A204.1 (cell line): ENCODE measurements around the gene MUC5B.
"Not testable (repeated sequence)": the region's sequence is repeated elsewhere in the genome, so short reads cannot be mapped to it uniquely, and the experiment has no call there.

Source experiments
- FAIRE-seq: peaks from 2 replicates; lab custom pipeline; 2012; peaks lifted over from hg19 to GRCh38; lab: Jason Lieb, UNC

Gene MUC5B

DNA sequence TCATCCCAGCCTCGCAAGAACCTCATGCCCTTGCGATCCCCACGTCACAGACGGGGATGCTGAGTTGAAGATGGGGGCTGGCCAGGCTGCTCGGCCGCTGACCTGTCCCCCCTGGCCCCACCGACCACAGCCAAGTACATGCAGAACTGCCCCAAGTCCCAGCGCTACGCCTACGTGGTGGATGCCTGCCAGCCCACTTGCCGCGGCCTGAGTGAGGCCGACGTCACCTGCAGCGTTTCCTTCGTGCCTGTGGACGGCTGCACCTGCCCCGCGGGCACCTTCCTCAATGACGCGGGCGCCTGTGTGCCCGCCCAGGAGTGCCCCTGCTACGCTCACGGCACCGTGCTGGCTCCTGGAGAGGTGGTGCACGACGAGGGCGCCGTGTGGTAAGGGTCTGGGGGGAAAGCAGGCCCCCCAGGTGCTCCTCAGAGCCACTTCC, 10.0 kb downstream of the MUC5B start:
- no peak for FAIRE-seq

- FAIRE-seq: no peak
Observed at GRCh38 chr11:1233351-1234053, 10.6 kb downstream of the MUC5B start.

- no peak for FAIRE-seq
Observed at GRCh38 chr11:1234054-1234720, 11.3 kb downstream of the MUC5B start.

DNA sequence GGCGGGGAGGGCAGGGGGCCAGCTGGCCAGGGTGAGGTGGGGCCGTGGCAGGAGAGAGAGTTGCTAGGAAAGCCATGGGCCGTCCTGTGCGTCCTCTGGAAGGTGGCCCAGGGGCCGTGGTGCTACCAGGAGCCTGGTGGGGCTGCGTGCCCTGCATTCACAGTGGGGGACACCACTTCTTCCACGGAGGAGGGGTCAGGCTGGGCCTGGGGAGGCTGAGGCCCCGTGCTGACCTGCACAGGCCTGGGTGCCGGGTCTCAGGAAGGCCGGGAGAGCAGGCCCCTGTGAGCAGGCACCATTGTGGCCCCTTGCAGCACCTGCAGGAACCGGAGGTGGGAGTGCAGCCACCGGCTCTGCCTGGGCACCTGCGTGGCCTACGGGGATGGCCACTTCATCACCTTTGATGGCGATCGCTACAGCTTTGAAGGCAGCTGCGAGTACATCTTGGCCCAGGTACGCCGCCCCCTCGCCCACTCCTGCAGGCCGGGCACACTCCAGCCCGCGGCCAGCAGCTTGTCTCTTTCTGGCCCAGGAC, 12.0 kb downstream of the MUC5B start:
- FAIRE-seq: no peak

GRCh38 chr11:1235306-1235900, 12.5 kb downstream of the MUC5B start:
- no peak for FAIRE-seq

- FAIRE-seq: no peak
Observed at GRCh38 chr11:1235901-1236315, 13.0 kb downstream of the MUC5B start.

- no peak for FAIRE-seq
Observed at GRCh38 chr11:1236316-1237127, 13.7 kb downstream of the MUC5B start.

DNA sequence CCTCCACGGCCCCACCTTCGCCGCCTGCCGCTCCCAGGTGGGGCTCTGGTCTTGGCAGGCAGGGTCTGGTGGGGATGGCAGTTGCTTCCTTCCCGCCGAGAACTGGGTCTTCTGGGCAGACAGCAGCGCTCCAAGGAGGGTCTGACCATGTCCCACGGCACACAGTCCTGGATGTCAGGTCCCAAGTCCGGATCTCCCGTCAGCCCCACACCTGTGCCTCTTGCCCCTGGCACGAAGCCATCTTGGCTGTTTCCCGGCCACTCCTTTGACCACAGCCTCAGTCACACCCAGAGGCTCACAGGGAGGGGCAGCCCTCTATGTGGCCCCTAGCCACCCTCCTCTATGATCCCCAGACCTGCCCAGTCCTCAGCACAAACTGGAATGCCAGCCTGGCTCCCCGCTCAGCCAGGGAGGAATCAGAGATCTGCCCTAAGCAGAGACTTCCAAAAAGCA, 14.3 kb downstream of the MUC5B start:
- FAIRE-seq: no peak

- no peak for FAIRE-seq
Observed at GRCh38 chr11:1237851-1238250, 15.0 kb downstream of the MUC5B start.

DNA sequence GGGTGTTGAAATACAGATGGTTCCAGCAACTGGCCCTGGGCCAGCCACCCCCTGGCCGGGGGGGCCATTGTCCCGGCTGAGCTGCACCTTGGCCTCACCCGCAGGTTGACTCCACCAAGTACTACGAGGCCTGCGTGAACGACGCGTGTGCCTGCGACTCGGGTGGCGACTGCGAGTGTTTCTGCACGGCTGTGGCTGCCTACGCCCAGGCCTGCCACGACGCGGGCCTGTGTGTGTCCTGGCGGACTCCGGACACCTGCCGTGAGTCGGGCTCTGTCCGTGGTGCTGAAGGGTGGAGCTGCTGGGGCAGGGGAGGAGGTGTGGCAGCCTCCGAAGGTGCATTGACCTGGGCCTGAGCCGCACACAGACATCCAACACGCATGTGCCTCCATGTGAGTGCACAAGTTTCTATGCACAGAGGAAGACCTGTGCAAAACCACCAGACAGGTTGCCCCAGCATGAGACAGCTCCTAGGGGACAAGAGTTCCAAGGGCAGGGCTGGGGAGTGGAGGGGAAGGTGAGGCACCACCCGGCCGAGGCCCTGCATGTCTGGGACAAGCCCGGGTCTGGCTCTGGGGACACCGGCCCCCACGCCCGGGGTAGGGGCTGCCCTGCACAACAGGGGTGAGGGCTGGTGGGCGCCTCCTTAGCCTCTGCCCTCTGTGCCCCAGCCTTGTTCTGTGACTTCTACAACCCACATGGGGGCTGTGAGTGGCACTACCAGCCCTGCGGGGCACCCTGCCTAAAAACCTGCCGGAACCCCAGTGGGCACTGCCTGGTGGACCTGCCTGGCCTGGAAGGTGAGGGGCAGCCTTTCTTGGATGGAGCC, 16.1 kb downstream of the MUC5B start:
- FAIRE-seq: no peak

DNA sequence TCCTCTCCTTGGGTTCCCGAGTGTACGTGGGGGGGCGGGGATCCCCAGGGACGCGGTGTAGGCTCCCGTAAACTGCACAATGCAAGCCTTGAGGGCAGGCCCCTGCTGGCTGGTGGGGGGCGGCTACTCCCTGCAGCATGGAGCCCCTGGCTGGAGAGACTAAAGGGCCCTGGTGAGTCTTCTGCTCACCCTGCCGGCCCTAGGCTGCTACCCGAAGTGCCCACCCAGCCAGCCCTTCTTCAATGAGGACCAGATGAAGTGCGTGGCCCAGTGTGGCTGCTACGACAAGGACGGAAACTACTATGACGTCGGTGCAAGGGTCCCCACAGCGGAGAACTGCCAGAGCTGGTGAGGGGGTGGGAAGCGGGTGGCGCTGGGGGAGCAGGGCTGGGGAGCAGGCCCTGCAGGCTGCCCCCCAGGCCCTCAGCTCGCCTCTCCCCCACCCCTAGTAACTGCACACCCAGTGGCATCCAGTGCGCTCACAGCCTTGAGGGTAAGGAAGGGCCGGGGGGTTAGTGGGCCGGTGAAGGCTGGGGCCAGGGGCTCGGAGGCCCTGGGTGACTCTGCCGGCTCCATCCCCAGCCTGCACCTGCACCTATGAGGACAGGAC, 16.8 kb downstream of the MUC5B start:
- FAIRE-seq: no peak

- FAIRE-seq: no peak
Observed at GRCh38 chr11:1240771-1241170, 17.9 kb downstream of the MUC5B start.

- FAIRE-seq: no peak
Observed at GRCh38 chr11:1241706-1242105, 18.8 kb downstream of the MUC5B start.

GRCh38 chr11:1242289-1242688, 19.4 kb downstream of the MUC5B start:
- no peak for FAIRE-seq

- not testable (repeated sequence) for FAIRE-seq
Observed at GRCh38 chr11:1242751-1243150, 19.9 kb downstream of the MUC5B start.

DNA sequence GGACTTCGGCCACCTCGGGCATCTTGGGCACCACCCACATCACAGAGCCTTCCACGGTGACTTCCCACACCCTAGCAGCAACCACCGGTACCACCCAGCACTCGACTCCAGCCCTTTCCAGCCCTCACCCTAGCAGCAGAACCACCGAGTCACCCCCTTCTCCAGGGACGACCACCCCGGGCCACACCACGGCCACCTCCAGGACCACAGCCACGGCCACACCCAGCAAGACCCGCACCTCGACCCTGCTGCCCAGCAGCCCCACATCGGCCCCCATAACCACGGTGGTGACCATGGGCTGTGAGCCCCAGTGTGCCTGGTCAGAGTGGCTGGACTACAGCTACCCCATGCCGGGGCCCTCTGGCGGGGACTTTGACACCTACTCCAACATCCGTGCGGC, 20.7 kb downstream of the MUC5B start:
- FAIRE-seq: not testable (repeated sequence)

DNA sequence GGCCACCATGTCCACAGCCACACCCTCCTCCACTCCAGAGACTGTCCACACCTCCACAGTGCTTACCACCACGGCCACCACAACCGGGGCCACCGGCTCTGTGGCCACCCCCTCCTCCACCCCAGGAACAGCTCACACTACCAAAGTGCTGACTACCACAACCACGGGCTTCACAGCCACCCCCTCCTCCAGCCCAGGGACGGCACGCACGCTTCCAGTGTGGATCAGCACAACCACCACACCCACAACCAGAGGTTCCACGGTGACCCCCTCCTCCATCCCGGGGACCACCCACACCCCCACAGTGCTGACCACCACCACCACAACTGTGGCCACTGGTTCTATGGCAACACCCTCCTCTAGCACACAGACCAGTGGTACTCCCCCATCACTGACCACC, 21.7 kb downstream of the MUC5B start:
- not testable (repeated sequence) for FAIRE-seq

- not testable (repeated sequence) for FAIRE-seq
Observed at GRCh38 chr11:1245717-1246116, 22.9 kb downstream of the MUC5B start.

DNA sequence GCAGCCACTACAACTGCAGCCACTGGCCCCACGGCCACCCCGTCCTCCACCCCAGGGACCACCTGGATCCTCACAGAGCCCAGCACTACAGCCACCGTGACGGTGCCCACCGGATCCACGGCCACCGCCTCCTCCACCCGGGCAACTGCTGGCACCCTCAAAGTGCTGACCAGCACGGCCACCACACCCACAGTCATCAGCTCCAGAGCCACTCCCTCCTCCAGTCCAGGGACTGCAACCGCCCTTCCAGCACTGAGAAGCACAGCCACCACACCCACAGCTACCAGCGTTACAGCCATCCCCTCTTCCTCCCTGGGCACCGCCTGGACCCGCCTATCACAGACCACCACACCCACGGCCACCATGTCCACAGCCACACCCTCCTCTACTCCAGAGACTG, 23.4 kb downstream of the MUC5B start:
- FAIRE-seq: not testable (repeated sequence)

DNA sequence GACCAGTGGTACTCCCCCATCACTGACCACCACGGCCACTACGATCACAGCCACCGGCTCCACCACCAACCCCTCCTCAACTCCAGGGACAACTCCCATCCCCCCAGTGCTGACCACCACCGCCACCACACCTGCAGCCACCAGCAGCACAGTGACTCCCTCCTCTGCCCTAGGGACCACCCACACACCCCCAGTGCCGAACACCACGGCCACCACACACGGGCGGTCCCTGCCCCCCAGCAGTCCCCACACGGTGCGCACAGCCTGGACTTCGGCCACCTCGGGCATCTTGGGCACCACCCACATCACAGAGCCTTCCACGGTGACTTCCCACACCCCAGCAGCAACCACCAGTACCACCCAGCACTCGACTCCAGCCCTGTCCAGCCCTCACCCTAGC, 24.2 kb downstream of the MUC5B start:
- FAIRE-seq: not testable (repeated sequence)

- FAIRE-seq: not testable (repeated sequence)
Observed at GRCh38 chr11:1248951-1249350, 26.1 kb downstream of the MUC5B start.
